ENCODE results near the gene COMMD6.

COMMD6 gene

GRCh38 chr13:75494491-75494890 is 43.1 kb downstream of the COMMD6 start:
- no peak overlapping the region for H3K4me3 ChIP-seq (replicated peaks; ENCODE audit: low read depth, low read length)
- H3K27me3 ChIP-seq (replicated peaks; ENCODE audit: control insufficient read depth, insufficient read depth, low read length): no peaks in the 10 kb centered on the region
- no peaks in the 10 kb centered on the region for H3K36me3 ChIP-seq (ENCODE audit: control insufficient read depth, insufficient read depth, low read length)
- no peak for DNase-seq (ENCODE audit: extremely low read depth, insufficient read length)
- TF ChIP-seq CTCF (IDR thresholded peaks at IDR 0.05; ENCODE audit: insufficient read depth, low read length, poor library complexity, severe bottlenecking): no peak

GRCh38 chr13:75493156-75493555 is 44.5 kb downstream of the COMMD6 start:
- Histone ChIP-seq H3K36me3 (ENCODE audit: control insufficient read depth, insufficient read depth, low read length) (no peaks in the 10 kb centered on the region), H3K27me3 (replicated peaks; ENCODE audit: control insufficient read depth, insufficient read depth, low read length) (no peaks in the 10 kb centered on the region), H3K4me3 (replicated peaks; ENCODE audit: low read depth, low read length) (no peak overlapping the region)
- TF ChIP-seq CTCF (IDR thresholded peaks at IDR 0.05; ENCODE audit: insufficient read depth, low read length, poor library complexity, severe bottlenecking): no peak
- no peak for DNase-seq (ENCODE audit: extremely low read depth, insufficient read length)

GRCh38 chr13:75492389-75492788 is 45.3 kb downstream of the COMMD6 start:
- no peak for DNase-seq (ENCODE audit: extremely low read depth, insufficient read length)
- Histone ChIP-seq H3K36me3 (ENCODE audit: control insufficient read depth, insufficient read depth, low read length) (no peaks in the 10 kb centered on the region), H3K27me3 (replicated peaks; ENCODE audit: control insufficient read depth, insufficient read depth, low read length) (no peaks in the 10 kb centered on the region), H3K4me3 (replicated peaks; ENCODE audit: low read depth, low read length) (no peak overlapping the region)
- TF ChIP-seq CTCF (IDR thresholded peaks at IDR 0.05; ENCODE audit: insufficient read depth, low read length, poor library complexity, severe bottlenecking): no peak

- H3K27me3 ChIP-seq (replicated peaks; ENCODE audit: control insufficient read depth, insufficient read depth, low read length): no peaks in the 10 kb centered on the region
- no peak overlapping the region for H3K4me3 ChIP-seq (replicated peaks; ENCODE audit: low read depth, low read length)
- no peak for DNase-seq (ENCODE audit: extremely low read depth, insufficient read length)
- H3K36me3 ChIP-seq (ENCODE audit: control insufficient read depth, insufficient read depth, low read length): no peaks in the 10 kb centered on the region
- no peak for TF ChIP-seq CTCF (IDR thresholded peaks at IDR 0.05; ENCODE audit: insufficient read depth, low read length, poor library complexity, severe bottlenecking)
Measured at GRCh38 chr13:75491376-75491775, 46.3 kb downstream of the COMMD6 start.

GRCh38 chr13:75489502-75490263 is 48.0 kb downstream of the COMMD6 start:
- peak; percentile 44 for DNase-seq (ENCODE audit: extremely low read depth, insufficient read length)
- no peaks in the 10 kb centered on the region for H3K27me3 ChIP-seq (replicated peaks; ENCODE audit: control insufficient read depth, insufficient read depth, low read length)

More at GRCh38 chr13:75489502-75490263, 48.0 kb downstream of the COMMD6 start:
- Histone ChIP-seq H3K4me3 (replicated peaks; ENCODE audit: low read depth, low read length) (no peak overlapping the region), H3K36me3 (ENCODE audit: control insufficient read depth, insufficient read depth, low read length) (no peaks in the 10 kb centered on the region)
- TF ChIP-seq CTCF (IDR thresholded peaks at IDR 0.05; ENCODE audit: insufficient read depth, low read length, poor library complexity, severe bottlenecking): no peak
